Right renal pelvis (tissue), 4 donors: ENCODE measurements around the gene SIRT6. TPM values are rescaled to one million over a fixed set of nuclear protein-coding genes. Genes with fewer than 3 reads are reported as not detected.
"Not testable (repeated sequence)": the region's sequence is repeated elsewhere in the genome, so short reads cannot be mapped to it uniquely, and the experiment has no call there.

Experiments
- DNase-seq, 4 donors: peaks; one replicate each; pipeline ENCODE4 v3.0.0-alpha.2; 2013; ENCODE audit warnings: low read depth in 4 of 4, low spot score in 3 of 4, missing footprints in 1 of 4
- polyA plus RNA-seq, 4 donors: library from polyadenylated mRNA; unstranded; fragments of 120-200 nt; gene quantifications; one replicate each; pipeline ENCODE4 v1.2.1, GENCODE V29; 2013; ENCODE audit not compliant: insufficient read length in 4 of 4

Gene SIRT6
- 10 to 100 TPM; 16.1 to 26.1 (median 17.4) TPM for polyA plus RNA-seq

DNA sequence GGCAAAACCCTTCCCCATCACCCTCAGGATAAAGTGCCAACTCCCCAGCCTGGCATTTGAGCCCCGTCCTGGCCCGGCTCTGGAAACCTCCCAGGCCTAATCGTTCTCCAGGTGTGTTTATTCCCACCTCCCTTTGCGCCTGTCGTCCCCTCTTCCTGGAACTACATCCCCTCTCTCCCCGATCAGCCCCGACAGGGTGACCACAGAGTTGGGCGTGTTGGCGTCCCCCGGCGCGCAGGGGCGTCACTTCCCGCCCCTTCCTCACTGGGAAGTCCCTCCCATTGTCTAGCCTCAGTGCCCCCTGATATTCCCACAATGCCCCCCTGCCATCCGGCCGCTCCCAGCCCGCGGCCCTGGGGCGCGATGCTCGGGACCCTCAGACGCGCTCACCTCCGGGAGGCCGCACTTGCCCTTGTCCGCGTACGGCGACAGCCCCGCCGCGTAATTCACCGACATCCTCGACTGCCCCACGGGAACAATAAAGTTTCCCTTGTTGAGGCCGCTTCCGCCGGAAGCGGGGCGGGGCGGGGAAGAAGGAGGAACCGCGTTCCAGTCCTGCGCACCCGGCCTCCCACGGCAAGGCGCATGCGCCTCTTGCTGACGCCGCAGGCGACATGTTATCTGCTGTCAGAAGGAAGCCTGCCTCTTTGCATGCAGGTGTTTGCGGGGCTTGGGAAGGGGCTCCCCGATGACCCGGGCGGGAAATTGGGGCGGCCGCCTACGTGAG lies at the start of gene SIRT6, which contains the start of gene ANKRD24:
SIRT6 (minus strand) TSS at position 480 of the 727 bp plus-strand sequence; CDS start at position 456, 24 bp downstream.
ANKRD24 (plus strand) TSS at position 606 of the 727 bp plus-strand sequence. CDS start 3,737 bp downstream, outside the sequence.
- peak; percentile 88 to 91 (median 88) for DNase-seq

DNA sequence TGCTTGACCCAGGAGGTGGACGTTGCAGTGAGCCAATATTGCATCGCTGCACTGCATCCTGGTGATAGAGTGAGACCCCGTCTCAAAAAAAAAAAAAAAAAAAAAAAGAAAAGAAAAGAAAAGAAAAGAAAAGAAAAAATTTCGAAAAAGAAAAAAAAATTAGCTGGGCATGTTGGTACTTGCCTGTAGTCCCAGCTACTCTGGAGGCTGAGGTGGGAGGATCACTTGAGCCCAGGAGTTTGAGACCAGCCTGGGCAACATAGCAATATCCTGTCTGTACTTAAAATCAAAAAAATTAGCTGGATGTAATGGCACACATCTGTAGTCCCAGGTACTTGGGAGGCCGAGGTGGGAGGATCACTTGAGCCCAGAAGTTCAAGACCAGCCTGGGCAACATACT lies 49.8 kb upstream of the SIRT6 start:
- not testable (repeated sequence) for DNase-seq

DNA sequence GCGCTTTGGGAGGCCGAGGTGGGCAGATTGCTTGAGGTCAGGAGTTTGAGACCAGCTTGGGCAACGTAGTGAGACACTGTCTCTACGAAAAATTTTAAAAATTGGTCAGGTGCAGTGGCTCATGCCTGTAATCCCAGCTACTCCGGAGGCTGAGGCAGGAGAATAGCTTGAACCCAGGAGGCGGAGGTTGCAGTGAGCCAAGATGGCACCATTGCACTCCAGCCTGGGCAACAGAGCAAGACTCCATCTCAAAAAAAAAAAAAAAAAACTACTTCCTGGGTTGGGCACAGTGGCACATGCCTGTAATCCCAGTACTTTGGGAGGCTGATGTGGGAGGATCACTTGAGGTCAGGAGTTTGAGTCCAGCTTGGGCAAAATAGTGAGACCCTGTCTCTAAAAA lies 49.2 kb upstream of the SIRT6 start:
- not testable (repeated sequence) for DNase-seq

- DNase-seq, result not testable (repeated sequence)
Measured at GRCh38 chr19:4230237-4230636, 47.9 kb upstream of the SIRT6 start.

- no peak for DNase-seq
Measured at GRCh38 chr19:4229179-4229931, 47.0 kb upstream of the SIRT6 start, which contains the start of gene EBI3. Gene EBI3 (plus strand): TSS chr19:4229523. CDS start chr19:4229551, 28 bp downstream.

DNA sequence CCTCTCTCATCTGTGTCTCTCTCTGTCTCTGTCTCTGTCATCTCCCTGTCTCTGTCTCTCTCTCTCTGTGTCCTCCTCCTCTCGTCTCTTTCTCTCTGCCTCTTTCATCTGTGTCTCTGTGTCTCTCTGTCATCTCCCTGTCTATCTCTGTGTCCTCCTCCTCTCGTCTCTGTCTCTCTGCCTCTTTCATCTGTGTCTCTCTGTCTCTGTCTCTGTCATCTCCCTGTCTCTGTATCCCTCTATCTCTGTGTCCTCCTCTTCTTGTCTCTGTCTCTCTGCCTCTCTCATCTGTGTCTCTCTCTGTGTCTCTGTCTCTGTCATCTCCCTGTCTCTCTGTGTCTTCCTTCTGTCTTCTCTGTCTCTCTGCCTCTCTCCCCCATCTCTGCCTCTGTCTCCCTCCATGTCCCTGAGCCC lies 46.4 kb upstream of the SIRT6 start:
- no peak for DNase-seq

- no peak for DNase-seq
Measured at GRCh38 chr19:4227771-4228170, 45.4 kb upstream of the SIRT6 start.

- no peak for DNase-seq
Measured at GRCh38 chr19:4225885-4226284, 43.5 kb upstream of the SIRT6 start.

- DNase-seq, result no peak
Measured at GRCh38 chr19:4224470-4224869, 42.1 kb upstream of the SIRT6 start.

GRCh38 chr19:4220188-4220587 lies 37.8 kb upstream of the SIRT6 start:
- no peak for DNase-seq

GRCh38 chr19:4218523-4218922 lies 36.2 kb upstream of the SIRT6 start:
- not testable (repeated sequence) for DNase-seq

- DNase-seq, result no peak
Measured at GRCh38 chr19:4217429-4218264, 35.3 kb upstream of the SIRT6 start.

DNA sequence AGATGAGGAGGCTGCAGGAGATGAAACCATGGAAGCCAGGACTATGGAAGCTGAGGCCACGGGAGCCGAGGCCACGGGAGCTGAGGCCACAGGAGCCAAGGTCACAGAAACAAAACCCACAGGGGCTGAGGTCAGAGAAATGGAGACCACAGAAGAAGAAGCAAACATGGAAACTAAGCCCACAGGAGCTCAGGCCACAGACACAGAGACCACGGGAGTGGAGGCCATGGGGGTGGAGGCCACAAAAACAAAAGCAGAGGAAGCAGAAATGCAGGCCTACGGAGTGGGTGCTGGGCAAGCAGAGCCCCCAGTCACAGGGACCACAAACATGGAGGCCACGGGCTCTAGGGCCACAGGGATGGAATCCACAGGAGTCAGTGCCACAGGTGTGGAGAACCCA lies 34.5 kb upstream of the SIRT6 start:
- DNase-seq, result no peak

GRCh38 chr19:4215807-4216206 lies 33.4 kb upstream of the SIRT6 start:
- DNase-seq, result no peak

- no peak for DNase-seq
Measured at GRCh38 chr19:4213116-4213515, 30.8 kb upstream of the SIRT6 start.

DNA sequence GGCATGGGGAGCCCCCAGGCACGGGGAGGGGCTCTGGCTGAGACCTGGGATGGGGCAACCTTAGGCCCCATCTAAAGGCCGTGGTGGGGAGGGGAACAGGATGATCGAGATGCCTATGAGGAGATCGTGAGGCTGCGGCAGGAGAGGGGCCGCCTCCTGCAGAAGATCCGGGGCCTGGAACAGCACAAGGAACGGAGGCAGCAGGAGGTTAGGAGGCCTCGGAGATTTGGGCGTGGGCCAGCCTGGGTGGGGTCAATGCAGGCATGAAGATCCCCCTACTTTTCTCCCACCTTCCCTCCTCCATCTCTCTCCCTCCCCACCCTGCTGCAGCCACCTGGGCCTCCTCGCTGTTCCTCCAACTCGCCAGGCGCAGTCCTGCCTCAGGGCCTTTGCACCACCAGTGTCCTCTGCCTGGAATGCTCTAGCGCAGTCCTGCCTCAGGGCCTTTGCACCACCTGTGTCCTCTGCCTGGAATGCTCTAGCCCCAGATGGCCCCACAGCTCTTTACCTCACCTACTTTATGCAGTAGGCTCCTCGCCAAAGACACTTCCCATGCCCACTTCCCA lies 27.9 kb upstream of the SIRT6 start:
- no peak for DNase-seq

DNA sequence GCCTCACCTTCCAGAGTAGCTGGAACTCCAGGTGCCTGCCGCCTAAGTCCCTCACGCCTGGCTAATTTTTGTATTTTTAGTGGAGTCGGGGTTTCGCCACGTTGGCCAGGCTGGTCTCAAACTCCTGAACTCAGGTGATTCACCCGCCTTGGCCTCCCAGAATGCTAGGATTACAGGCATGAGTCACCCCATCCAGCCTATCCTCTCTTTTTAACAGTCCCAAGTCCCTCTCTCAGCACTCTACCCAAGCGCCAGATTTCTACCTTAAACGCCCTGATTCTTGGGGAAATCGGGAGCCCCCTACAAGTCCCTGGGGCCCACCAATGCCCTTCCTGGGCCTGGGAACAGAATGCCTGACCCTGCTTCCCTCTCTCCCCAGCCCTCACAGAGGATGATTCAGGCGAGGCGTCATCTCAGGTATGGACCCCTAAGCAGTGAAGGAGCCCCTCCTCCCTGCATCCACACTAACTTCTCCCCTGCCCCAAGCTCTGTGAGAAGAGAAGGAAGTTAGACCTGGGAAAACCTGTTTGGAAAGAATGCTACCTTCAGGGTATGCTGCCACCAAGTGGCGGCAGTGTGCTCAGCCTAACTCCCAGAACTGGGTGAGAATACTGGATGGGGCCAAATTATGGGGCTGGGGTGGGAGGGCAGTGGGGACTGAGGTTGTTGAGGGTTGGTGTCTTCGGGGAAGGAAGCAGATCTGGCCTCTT lies 26.2 kb upstream of the SIRT6 start:
- DNase-seq, result no peak

DNA sequence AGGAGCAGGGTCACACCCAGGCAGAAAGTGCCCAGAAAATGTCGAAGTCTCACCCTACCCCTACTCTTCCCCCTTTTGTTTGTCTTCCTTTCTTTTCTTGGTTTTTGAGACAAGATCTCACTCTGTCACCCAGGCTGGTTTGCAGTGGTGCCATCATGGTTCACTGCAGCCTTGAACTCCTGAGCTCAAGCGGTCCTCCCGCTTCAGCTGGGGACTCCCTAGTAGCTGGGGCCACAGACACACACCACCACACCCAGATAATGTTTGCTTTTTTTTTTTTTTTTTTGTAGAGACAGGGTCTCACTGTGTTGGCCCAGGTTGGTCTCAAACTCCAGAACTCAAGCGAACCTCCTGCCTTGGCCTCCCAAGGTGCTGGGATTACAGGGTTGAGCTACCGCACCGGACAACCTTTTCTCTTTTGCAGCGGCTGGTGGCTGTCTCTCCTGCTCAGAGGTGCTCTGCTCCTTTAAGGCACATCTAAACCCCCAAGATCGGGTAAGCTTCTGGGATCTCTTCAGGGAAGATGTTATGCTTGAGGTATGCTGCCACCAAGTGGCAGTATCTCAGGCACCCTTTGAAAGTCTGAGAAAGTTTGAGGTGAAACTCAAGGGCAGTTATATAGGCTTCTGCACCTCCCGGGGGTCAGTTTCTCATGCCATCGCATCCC lies 24.6 kb upstream of the SIRT6 start:
- DNase-seq, result no peak

DNA sequence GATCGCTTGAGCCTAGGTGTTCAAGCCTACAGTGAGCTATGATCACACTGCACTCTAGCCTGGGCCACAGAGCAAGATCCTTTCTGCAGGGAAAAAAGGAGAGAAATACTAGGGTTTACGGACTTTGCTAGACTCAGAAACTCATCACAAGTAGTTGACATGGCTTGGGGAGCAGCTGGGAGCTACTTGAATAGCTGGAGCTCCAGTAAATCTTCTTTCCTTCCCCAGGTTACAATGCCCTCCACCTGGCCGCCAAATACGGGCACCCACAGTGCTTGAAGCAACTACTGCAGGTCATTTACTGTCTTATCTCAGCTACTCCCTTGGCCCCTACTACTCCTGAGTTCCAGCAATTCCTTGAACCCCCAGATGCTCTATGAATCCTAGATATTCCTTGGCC lies 19.4 kb upstream of the SIRT6 start:
- DNase-seq, result no peak
